Colonic mucosa (tissue), 4 donors: ENCODE results near the gene SAMD4A. TPM values are rescaled to one million over a fixed set of nuclear protein-coding genes. Genes with fewer than 3 reads are reported as not detected.

Experiments
- DNase-seq: peaks from one replicate; pipeline ENCODE4 v3.0.0-alpha.2; 2020
- H3K27ac ChIP-seq: fragments of 200-600 bp; one replicate; pipeline ENCODE4 v1.8.0; 2021
- H3K27me3 ChIP-seq: fragments of 200-600 bp; one replicate; pipeline ENCODE4 v1.8.0; 2021
- H3K36me3 ChIP-seq: fragments of 200-600 bp; one replicate; pipeline ENCODE4 v1.8.0; 2021
- H3K4me1 ChIP-seq: fragments of 200-600 bp; one replicate; pipeline ENCODE4 v1.8.0; 2021; ENCODE audit warnings: mild to moderate bottlenecking
- H3K4me3 ChIP-seq: fragments of 200-600 bp; one replicate; pipeline ENCODE4 v1.8.0; 2021
- H3K9ac ChIP-seq, 2 donors: one replicate each; pipeline ENCODE4 v1.7.0; 2013; ENCODE audit warnings: control low read depth in 2 of 2, low read depth in 2 of 2, low read length in 2 of 2
- H3K9me3 ChIP-seq: fragments of 200-600 bp; one replicate; pipeline ENCODE4 v1.8.0; 2021
- intact Hi-C: fragments of 100-400 bp; cut with DNase I; formaldehyde crosslinking; loops from one replicate; pipeline ENCODE4 v1.14.1; 2022
- total RNA-seq, 2 donors: library from RNA; stranded (reverse); fragmentation: NEBNext Ultra II Directional in 1 of 2; extraction: Animal tissue kit (Norgen Biotek cat#: 25700) in 1 of 2; gene quantifications; one replicate each; pipeline ENCODE4 v1.2.1, GENCODE V29; 2021
- TF ChIP-seq, protein P1 (sequence below): fragments of 200-600 bp; IDR thresholded peaks from one replicate; pipeline ENCODE4 v1.8.0; 2022; ENCODE audit warnings: antibody characterized with exemption, mild to moderate bottlenecking
- donor health status: healthy.
- donor health status: DM: no; HTN: no; CAD: no.
- donor health status: DM: no; HTN: no; CAD: no.

The SAMD4A gene
- total RNA-seq, 2 donors from 2014 or later, result 5.6 to 31.3 TPM

DNA sequence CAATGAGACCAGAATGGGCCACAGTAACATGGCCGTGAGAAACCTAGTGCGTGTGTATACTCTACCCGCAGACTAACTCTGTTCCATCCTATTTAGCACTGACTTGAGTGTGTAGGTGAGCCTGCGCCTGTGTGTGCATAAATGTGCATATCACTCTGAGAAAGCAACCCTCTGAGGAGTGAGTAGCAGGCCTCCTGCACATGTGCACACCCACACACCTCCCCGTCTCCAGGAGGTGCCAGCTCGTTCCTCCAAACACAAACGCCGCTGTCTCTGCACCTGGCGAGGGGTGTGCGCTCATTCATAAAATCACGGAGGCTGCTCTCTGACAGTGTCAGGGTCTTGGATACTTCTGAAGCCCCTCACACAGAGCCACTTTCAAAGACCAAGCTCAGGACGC lies 196.8 kb downstream of the SAMD4A start:
- no peak overlapping the region for H3K27ac ChIP-seq
- no peaks in the 10 kb centered on the region for H3K4me1 ChIP-seq
- no peaks in the 10 kb centered on the region for H3K36me3 ChIP-seq
- TF ChIP-seq, protein P1, sequence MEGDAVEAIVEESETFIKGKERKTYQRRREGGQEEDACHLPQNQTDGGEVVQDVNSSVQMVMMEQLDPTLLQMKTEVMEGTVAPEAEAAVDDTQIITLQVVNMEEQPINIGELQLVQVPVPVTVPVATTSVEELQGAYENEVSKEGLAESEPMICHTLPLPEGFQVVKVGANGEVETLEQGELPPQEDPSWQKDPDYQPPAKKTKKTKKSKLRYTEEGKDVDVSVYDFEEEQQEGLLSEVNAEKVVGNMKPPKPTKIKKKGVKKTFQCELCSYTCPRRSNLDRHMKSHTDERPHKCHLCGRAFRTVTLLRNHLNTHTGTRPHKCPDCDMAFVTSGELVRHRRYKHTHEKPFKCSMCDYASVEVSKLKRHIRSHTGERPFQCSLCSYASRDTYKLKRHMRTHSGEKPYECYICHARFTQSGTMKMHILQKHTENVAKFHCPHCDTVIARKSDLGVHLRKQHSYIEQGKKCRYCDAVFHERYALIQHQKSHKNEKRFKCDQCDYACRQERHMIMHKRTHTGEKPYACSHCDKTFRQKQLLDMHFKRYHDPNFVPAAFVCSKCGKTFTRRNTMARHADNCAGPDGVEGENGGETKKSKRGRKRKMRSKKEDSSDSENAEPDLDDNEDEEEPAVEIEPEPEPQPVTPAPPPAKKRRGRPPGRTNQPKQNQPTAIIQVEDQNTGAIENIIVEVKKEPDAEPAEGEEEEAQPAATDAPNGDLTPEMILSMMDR, result no peak
- no peak overlapping the region for H3K9ac ChIP-seq
- no peaks in the 10 kb centered on the region for H3K9me3 ChIP-seq
- no peaks in the 10 kb centered on the region for H3K27me3 ChIP-seq
- intact Hi-C loops, result no loop called here
- H3K4me3 ChIP-seq, result no peak overlapping the region
- no peak for DNase-seq

DNA sequence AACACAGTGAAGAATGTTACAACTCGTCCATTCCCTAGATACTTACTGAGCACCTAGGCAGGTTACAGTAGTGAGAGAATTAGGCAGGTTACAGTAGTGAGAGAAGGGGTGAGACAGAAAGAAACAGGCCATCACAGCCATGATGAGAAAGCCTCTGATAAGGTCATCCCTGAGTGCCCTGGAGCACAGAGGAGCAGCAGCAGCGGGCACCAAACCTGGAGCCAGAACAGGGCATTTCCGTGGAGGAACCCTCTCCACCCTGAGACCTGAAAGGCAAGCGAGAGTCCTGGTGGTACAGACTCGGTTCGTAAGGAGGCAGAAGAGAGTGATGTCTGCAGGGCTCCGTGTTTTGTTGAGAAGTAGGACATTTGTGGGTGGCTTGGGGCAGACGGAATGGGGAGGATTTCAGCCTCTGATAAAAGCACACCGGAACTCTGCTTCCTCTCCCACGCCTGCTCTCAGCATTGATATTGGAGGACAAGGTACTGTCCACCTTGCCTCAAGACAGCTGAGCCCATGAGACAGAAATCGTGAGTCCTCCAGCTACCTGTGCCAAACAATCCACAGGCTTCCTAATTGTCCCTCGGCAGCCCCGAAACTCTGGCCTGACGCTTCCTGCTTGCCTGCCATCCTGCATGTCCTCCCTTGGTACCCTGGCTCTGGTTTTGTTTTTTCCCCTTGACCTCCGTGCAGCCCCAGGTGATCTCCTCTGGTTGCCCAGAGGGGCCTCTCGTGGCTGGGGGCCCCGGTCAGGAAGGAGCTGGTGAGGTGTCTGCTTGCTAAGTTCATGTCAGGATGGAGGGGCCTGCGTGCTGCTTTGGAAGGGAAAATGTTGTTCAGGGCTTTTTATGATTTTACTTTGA lies 199.6 kb downstream of the SAMD4A start:
- Histone ChIP-seq H3K4me3 (no peak overlapping the region), H3K4me1 (no peaks in the 10 kb centered on the region), H3K9me3 (no peaks in the 10 kb centered on the region), H3K9ac (no peak overlapping the region), H3K27me3 (no peaks in the 10 kb centered on the region), H3K27ac (no peak overlapping the region), H3K36me3 (no peaks in the 10 kb centered on the region)
- intact Hi-C loops, result no loop called here
- TF ChIP-seq, protein P1, result no peak
- DNase-seq, result no peak

DNA sequence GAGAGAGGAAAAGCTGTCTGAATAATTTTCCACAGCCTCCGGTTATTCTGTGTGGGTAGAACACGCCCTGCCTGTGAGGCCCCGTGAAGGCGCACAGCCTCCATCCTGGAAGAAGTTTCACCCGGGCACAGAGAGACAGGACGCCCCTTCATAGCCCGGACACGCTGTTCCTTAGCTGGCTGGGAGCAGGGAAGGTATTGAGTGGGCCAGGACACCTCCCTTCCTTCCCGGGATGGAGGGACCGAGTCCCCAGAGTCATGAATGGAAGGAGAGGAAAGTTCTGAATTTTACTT lies 200.2 kb downstream of the SAMD4A start:
- TF ChIP-seq, protein P1, result no peak
- DNase-seq, result no peak
- no peaks in the 10 kb centered on the region for H3K4me1 ChIP-seq
- H3K36me3 ChIP-seq, result no peaks in the 10 kb centered on the region
- H3K9me3 ChIP-seq, result no peaks in the 10 kb centered on the region
- intact Hi-C loops, result no loop called here
- no peaks in the 10 kb centered on the region for H3K27me3 ChIP-seq
- H3K27ac ChIP-seq, result no peak overlapping the region
- no peak overlapping the region for H3K4me3 ChIP-seq
- no peak overlapping the region for H3K9ac ChIP-seq

DNA sequence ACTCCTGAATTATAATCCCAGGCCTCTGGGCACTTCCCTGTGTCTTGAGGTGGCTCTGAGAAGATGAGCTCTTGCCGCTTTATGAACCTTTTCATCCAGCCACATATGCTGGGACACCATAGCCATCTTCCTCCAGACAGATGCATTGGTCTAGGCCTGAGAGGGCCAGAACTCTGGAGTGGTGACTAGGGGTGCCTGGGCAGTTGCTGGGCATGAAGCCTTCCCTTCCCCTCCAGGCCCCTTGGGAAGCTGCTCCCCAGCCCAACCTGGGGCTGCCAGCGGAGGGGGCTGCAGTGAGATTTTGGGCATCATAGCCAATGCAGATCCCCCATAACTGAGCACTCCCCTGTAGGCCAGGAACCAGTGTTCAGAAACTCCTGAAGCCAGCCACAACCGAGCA lies 200.5 kb downstream of the SAMD4A start:
- Histone ChIP-seq H3K27ac (no peak overlapping the region), H3K36me3 (no peaks in the 10 kb centered on the region), H3K27me3 (no peaks in the 10 kb centered on the region), H3K9ac (no peak overlapping the region), H3K4me1 (no peaks in the 10 kb centered on the region), H3K9me3 (no peaks in the 10 kb centered on the region), H3K4me3 (no peak overlapping the region)
- TF ChIP-seq, protein P1, result no peak
- intact Hi-C loops, result no loop called here
- no peak for DNase-seq

DNA sequence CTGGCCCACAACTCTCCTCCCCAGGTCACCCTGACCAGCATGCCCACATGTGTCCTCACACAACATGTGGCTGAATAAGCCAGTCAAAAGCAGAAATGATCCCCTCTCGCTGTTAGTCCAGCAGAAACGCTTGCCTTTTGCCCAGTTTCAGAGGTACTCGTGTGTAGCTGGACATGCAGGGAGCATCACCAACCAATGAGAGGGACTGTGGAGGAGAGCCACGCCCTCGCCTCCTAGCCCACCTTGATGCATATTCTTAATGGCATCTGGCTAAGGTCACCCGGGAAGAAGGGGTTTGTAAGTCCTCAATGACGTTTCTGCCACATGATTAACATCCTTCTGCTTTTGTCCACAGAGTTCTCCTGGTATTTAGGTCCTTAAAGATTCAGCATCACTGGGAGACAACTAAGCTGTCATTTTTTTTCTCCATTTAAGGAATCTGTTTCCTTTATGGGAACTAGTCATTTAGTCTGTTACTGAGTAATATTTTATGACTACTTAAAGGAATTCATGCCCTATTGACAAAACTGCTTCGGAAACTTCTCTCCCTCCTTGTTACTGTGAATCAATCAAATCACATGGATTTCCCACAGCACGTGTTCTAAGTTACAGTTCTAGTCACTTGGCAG lies 201.7 kb downstream of the SAMD4A start:
- intact Hi-C loops, result no loop called here
- TF ChIP-seq, protein P1, result no peak
- H3K36me3 ChIP-seq, result no peaks in the 10 kb centered on the region
- no peak overlapping the region for H3K27ac ChIP-seq
- H3K9ac ChIP-seq, result no peak overlapping the region
- peaks cover 4% of the 10 kb centered on the region for H3K4me1 ChIP-seq
- no peaks in the 10 kb centered on the region for H3K9me3 ChIP-seq
- H3K4me3 ChIP-seq, result no peak overlapping the region
- H3K27me3 ChIP-seq, result no peaks in the 10 kb centered on the region
- DNase-seq, result no peak
